Prostate gland (tissue), 2 donors: ENCODE measurements around the gene TSHZ1.

Experiments used
- POLR2A ChIP-seq: fragments of 450-650 bp; IDR thresholded peaks from one replicate; pipeline ENCODE4 v1.6.1; 2016; ENCODE audit warnings: antibody characterized with exemption, mild to moderate bottlenecking
- POLR2AphosphoS5 ChIP-seq: sonication (generic); formaldehyde crosslinking; IDR thresholded peaks from one replicate; pipeline ENCODE4 v1.6.1; 2017; ENCODE audit warnings: antibody characterized with exemption
- TF ChIP-seq, protein P1 (sequence below), 4 experiments: fragments of 200-600 bp in 2 of 4; fragments of 450-650 bp in 2 of 4; sonication (generic) in 2 of 4; IDR thresholded peaks; 1 replicate in 3 of 4; 2 replicates in 1 of 4; pipeline ENCODE4 v1.5.1; 2016 to 2019; ENCODE audit warnings: antibody characterized with exemption in 4 of 4, mild to moderate bottlenecking in 2 of 4, moderate library complexity in 2 of 4

DNA sequence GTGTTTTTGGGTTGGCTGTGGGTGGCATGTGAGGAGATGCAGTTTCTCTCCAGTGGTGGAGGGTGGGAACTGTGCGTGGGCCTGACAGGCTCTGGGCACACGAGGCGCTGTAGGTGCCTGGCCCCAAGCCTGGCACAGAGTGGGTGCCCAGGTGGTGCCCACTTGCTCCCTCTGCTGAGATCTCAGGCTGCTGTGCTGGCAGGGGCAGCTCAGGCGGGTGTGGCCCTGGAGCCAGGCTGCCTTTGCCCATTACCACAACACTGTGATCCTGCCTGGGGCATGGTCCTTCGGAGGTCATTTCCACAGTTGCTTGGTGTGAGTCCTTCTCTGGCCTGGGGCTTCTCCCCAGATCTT, 20.4 kb downstream of the TSHZ1 start:
- TF ChIP-seq, protein P1, sequence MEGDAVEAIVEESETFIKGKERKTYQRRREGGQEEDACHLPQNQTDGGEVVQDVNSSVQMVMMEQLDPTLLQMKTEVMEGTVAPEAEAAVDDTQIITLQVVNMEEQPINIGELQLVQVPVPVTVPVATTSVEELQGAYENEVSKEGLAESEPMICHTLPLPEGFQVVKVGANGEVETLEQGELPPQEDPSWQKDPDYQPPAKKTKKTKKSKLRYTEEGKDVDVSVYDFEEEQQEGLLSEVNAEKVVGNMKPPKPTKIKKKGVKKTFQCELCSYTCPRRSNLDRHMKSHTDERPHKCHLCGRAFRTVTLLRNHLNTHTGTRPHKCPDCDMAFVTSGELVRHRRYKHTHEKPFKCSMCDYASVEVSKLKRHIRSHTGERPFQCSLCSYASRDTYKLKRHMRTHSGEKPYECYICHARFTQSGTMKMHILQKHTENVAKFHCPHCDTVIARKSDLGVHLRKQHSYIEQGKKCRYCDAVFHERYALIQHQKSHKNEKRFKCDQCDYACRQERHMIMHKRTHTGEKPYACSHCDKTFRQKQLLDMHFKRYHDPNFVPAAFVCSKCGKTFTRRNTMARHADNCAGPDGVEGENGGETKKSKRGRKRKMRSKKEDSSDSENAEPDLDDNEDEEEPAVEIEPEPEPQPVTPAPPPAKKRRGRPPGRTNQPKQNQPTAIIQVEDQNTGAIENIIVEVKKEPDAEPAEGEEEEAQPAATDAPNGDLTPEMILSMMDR (IDR thresholded peaks at IDR 0.05): no peak
- TF ChIP-seq POLR2AphosphoS5: no peak
- no peak for TF ChIP-seq POLR2A
